Neural cell (in vitro differentiated cells): Measurements from ENCODE around the gene PTOV1. TPM values are rescaled to one million over a fixed set of nuclear protein-coding genes. Genes with fewer than 3 reads are reported as not detected.

ENCODE experiments used
- H2AFZ ChIP-seq: fragments of 200-600, 300-800 bp; sonication (generic), shearing (Covaris generic); 2 replicates; pipeline ENCODE4 v1.6.0; 2014; ENCODE audit warnings: low read depth, mild to moderate bottlenecking, antibody characterized with exemption, low read length, moderate library complexity
- H3F3A ChIP-seq: fragments of 200-600 bp; shearing (Covaris generic); 2 replicates; pipeline ENCODE4 v1.6.1; 2016; ENCODE audit warnings: mild to moderate bottlenecking, moderate library complexity, mixed read lengths, antibody characterized with exemption, low read length; ENCODE audit not compliant: insufficient read depth, poor library complexity, severe bottlenecking
- H3K27ac ChIP-seq: fragments of 200-600, 300-800 bp; sonication (generic), shearing (Covaris generic); 2 replicates; pipeline ENCODE4 v1.5.1; 2014; ENCODE audit warnings: mild to moderate bottlenecking, low read length, moderate library complexity
- H3K27me3 ChIP-seq: fragments of 300-800, 200-600 bp; sonication (generic), shearing (Covaris generic); 2 replicates; pipeline ENCODE4 v1.6.0; 2014; ENCODE audit warnings: mild to moderate bottlenecking, low read depth, low read length, moderate library complexity; ENCODE audit not compliant: insufficient read depth
- H3K36me3 ChIP-seq: fragments of 300-800, 200-600 bp; sonication (generic), shearing (Covaris generic); 2 replicates; pipeline ENCODE4 v1.5.1; 2014; ENCODE audit warnings: mild to moderate bottlenecking, antibody characterized with exemption, low read length, moderate library complexity; ENCODE audit not compliant: insufficient read depth
- H3K4me2 ChIP-seq: fragments of 300-800, 200-600 bp; sonication (generic), shearing (Covaris generic); 2 replicates; pipeline ENCODE4 v1.6.0; 2014; ENCODE audit warnings: mild to moderate bottlenecking, low read length
- H3K4me3 ChIP-seq: fragments of 300-800, 200-600 bp; sonication (generic), shearing (Covaris generic); 2 replicates; pipeline ENCODE4 v1.5.1; 2014; ENCODE audit warnings: mild to moderate bottlenecking, low read length, moderate library complexity
- H3K79me2 ChIP-seq: fragments of 200-600 bp; shearing (Covaris generic); replicated peaks from 2 replicates; pipeline ENCODE4 v1.6.0; 2014; ENCODE audit warnings: mild to moderate bottlenecking, low read length, moderate library complexity; ENCODE audit not compliant: insufficient read depth
- H3K9ac ChIP-seq: fragments of 300-800, 200-600 bp; sonication (generic), shearing (Covaris generic); 2 replicates; pipeline ENCODE4 v1.6.1; 2016; ENCODE audit warnings: mild to moderate bottlenecking, low read length, mixed read lengths
- H3K9me2 ChIP-seq: fragments of 200-600 bp; shearing (Covaris generic); 2 replicates; pipeline ENCODE4 v1.6.1; 2016; ENCODE audit warnings: mild to moderate bottlenecking, low read length, mixed read lengths; ENCODE audit not compliant: insufficient read depth
- H3K9me3 ChIP-seq: fragments of 200-600, 300-800 bp; sonication (generic), shearing (Covaris generic); 2 replicates; pipeline ENCODE4 v1.6.1; 2016; ENCODE audit warnings: mild to moderate bottlenecking, mixed run types, low read length, moderate library complexity, mixed read lengths
- H4K20me1 ChIP-seq: fragments of 200-600 bp; shearing (Covaris generic); 2 replicates; pipeline ENCODE4 v1.6.1; 2016; ENCODE audit warnings: mild to moderate bottlenecking, mixed run types; ENCODE audit not compliant: insufficient read depth
- EP300 ChIP-seq: fragments of 450-650 bp; conservative IDR thresholded peaks from 2 replicates; pipeline ENCODE4 v1.6.1; 2014; ENCODE audit warnings: antibody characterized with exemption, mild to moderate bottlenecking, moderate library complexity; ENCODE audit not compliant: poor library complexity, severe bottlenecking
- EZH2 ChIP-seq: fragments of 200-600, 300-800 bp; shearing (Covaris generic), sonication (generic); IDR thresholded peaks from 2 replicates; pipeline ENCODE4 v1.6.1; 2014; ENCODE audit warnings: antibody characterized with exemption, low read length, borderline replicate concordance, mild to moderate bottlenecking; ENCODE audit not compliant: insufficient read depth, poor library complexity, severe bottlenecking
- MXI1 ChIP-seq: fragments of 450-650 bp; conservative IDR thresholded peaks from 2 replicates; pipeline ENCODE4 v1.6.1; 2014; ENCODE audit warnings: antibody characterized with exemption, mild to moderate bottlenecking; ENCODE audit not compliant: poor library complexity, severe bottlenecking
- POLR2AphosphoS5 ChIP-seq: IDR thresholded peaks from 2 replicates; pipeline ENCODE4 v1.6.1; 2012
- RAD21 ChIP-seq: fragments of 450-650 bp; conservative IDR thresholded peaks from 2 replicates; pipeline ENCODE4 v1.6.1; 2014; ENCODE audit warnings: antibody characterized with exemption, mild to moderate bottlenecking, moderate library complexity
- SMC3 ChIP-seq: fragments of 450-650 bp; conservative IDR thresholded peaks from 2 replicates; pipeline ENCODE4 v1.6.1; 2014; ENCODE audit warnings: antibody characterized with exemption, mild to moderate bottlenecking, moderate library complexity; ENCODE audit not compliant: poor library complexity
- TAF1 ChIP-seq: IDR thresholded peaks from 2 replicates; pipeline ENCODE4 v1.6.1; 2012; ENCODE audit warnings: low read depth
- polyA plus RNA-seq: library from polyadenylated mRNA; depleted of rRNA; stranded (reverse); fragments of >200 nt; gene quantifications from 2 replicates; pipeline ENCODE4 v1.2.3, GENCODE V29; 2014
- TF ChIP-seq, protein P1 (sequence below): IDR thresholded peaks from 2 replicates; pipeline ENCODE4 v1.6.1; 2012; ENCODE audit warnings: borderline replicate concordance
- TF ChIP-seq, protein P2 (sequence below): fragments of 450-650 bp; IDR thresholded peaks from 2 replicates; pipeline ENCODE4 v1.5.1; 2014; ENCODE audit warnings: antibody characterized with exemption, mild to moderate bottlenecking, moderate library complexity; ENCODE audit not compliant: poor library complexity, severe bottlenecking

Gene PTOV1
- polyA plus RNA-seq, 1 donor from 2014 or later, result 199 TPM

DNA sequence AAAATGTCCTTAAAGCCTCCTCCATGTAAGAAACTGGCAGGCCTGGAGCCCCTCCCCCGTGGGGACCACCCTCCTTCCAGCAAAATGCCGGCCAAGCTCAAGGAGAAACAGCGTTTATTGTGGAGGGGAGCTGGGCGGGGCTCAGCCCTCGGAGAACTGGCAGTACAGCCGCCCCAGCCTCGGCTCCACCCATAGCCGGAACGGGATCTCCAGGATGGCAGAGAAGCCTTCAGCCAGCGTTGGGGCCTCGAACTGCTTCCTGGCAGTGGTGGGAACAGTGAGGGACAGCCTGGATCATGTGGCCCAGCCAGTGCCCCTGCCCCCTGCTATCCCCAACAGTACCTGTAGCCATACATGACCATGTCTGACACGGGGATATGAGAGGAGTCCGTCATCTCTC is 10.1 kb downstream of the PTOV1 start:
- Histone ChIP-seq H3K4me2 (no peak overlapping the region), H3K9me3 (no peaks in the 10 kb centered on the region), H4K20me1 (peaks cover 10% of the 10 kb centered on the region), H3K27me3 (no peaks in the 10 kb centered on the region), H3K27ac (no peak overlapping the region), H3K36me3 (no peaks in the 10 kb centered on the region), H3F3A (no peaks in the 10 kb centered on the region), H3K9me2 (no peaks in the 10 kb centered on the region), H3K4me3 (no peak overlapping the region), H3K9ac (no peak overlapping the region), H2AFZ (no peak overlapping the region), H3K79me2 (peaks cover 18% of the 10 kb centered on the region)
- TF ChIP-seq POLR2AphosphoS5 (no peak), SMC3 (no peak), EP300 (no peak)

DNA sequence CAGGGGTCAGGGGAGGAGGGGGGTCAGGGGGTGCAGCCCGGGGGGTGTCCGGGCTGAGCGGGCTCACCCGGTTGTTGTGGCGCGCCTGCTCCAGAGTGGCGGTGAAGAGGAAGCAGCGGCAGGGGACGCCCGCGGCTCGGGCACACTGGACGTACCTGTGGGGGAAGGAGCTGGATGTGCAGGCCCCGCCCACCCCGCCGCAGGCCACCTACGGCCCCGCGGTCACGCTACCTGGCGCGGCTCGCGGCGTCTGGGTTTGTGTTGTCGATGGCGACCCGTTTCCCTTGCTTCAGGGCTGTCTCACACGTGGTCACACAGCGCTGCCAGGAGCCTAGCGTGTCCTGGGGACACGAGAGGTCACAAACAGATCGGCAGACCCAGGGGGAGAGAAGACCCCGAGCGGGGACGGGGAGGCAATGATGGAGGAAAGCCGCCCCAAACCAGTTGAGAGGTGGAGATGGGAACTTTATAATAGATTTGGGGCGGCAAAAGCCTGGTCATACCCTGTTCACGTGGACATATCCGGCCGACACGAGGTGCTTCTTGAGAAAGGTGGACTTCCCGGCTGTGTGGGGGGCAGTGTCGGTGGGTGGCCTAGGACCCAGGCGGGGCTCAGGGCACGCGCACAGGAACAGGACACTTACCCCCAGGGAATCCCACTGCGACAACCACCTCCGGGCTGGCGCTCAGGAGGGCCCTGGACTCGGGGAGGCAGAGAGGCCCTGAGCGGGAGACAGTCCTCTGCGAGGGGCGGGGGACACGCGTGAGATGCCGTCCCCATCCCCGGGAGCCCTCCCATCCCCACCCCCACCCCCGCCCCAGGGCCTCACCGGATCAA is 10.8 kb downstream of the PTOV1 start:
- H3K4me3 ChIP-seq, result no peak overlapping the region
- H3K4me2 ChIP-seq, result no peak overlapping the region
- H4K20me1 ChIP-seq, result peaks cover 10% of the 10 kb centered on the region
- peaks cover 22% of the 10 kb centered on the region for H3K79me2 ChIP-seq
- TF ChIP-seq EP300, result no peak
- no peak for TF ChIP-seq RAD21
- no peak for TF ChIP-seq MXI1
- TF ChIP-seq, protein P1, sequence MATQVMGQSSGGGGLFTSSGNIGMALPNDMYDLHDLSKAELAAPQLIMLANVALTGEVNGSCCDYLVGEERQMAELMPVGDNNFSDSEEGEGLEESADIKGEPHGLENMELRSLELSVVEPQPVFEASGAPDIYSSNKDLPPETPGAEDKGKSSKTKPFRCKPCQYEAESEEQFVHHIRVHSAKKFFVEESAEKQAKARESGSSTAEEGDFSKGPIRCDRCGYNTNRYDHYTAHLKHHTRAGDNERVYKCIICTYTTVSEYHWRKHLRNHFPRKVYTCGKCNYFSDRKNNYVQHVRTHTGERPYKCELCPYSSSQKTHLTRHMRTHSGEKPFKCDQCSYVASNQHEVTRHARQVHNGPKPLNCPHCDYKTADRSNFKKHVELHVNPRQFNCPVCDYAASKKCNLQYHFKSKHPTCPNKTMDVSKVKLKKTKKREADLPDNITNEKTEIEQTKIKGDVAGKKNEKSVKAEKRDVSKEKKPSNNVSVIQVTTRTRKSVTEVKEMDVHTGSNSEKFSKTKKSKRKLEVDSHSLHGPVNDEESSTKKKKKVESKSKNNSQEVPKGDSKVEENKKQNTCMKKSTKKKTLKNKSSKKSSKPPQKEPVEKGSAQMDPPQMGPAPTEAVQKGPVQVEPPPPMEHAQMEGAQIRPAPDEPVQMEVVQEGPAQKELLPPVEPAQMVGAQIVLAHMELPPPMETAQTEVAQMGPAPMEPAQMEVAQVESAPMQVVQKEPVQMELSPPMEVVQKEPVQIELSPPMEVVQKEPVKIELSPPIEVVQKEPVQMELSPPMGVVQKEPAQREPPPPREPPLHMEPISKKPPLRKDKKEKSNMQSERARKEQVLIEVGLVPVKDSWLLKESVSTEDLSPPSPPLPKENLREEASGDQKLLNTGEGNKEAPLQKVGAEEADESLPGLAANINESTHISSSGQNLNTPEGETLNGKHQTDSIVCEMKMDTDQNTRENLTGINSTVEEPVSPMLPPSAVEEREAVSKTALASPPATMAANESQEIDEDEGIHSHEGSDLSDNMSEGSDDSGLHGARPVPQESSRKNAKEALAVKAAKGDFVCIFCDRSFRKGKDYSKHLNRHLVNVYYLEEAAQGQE, result no peak
- TF ChIP-seq, protein P2, sequence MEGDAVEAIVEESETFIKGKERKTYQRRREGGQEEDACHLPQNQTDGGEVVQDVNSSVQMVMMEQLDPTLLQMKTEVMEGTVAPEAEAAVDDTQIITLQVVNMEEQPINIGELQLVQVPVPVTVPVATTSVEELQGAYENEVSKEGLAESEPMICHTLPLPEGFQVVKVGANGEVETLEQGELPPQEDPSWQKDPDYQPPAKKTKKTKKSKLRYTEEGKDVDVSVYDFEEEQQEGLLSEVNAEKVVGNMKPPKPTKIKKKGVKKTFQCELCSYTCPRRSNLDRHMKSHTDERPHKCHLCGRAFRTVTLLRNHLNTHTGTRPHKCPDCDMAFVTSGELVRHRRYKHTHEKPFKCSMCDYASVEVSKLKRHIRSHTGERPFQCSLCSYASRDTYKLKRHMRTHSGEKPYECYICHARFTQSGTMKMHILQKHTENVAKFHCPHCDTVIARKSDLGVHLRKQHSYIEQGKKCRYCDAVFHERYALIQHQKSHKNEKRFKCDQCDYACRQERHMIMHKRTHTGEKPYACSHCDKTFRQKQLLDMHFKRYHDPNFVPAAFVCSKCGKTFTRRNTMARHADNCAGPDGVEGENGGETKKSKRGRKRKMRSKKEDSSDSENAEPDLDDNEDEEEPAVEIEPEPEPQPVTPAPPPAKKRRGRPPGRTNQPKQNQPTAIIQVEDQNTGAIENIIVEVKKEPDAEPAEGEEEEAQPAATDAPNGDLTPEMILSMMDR, result no peak
- no peak for TF ChIP-seq TAF1
- no peak for TF ChIP-seq EZH2
- TF ChIP-seq POLR2AphosphoS5, result no peak
- no peak for TF ChIP-seq SMC3
- no peak overlapping the region for H2AFZ ChIP-seq
- H3K9me2 ChIP-seq, result no peaks in the 10 kb centered on the region
- H3K9me3 ChIP-seq, result no peaks in the 10 kb centered on the region
- no peaks in the 10 kb centered on the region for H3F3A ChIP-seq
- H3K27ac ChIP-seq, result no peak overlapping the region
- H3K9ac ChIP-seq, result no peak overlapping the region
- H3K36me3 ChIP-seq, result no peaks in the 10 kb centered on the region
- H3K27me3 ChIP-seq, result no peaks in the 10 kb centered on the region
